Lower leg skin (tissue), 4 donors: ENCODE results near the gene ADGRG3. TPM values are rescaled to one million over a fixed set of nuclear protein-coding genes. Genes with fewer than 3 reads are reported as not detected.

ENCODE experiments used
- DNase-seq, 2 donors: peaks; one replicate each; pipeline ENCODE4 v3.0.0-alpha.2; 2019; ENCODE audit warnings: low spot score in 2 of 2
- H3K4me3 ChIP-seq: fragments of 200-600 bp; sonication (generic); 2 replicates; pipeline ENCODE4 v1.5.1; 2017; ENCODE audit warnings: mild to moderate bottlenecking, low read depth; ENCODE audit not compliant: poor library complexity, severe bottlenecking
- POLR2A ChIP-seq, 2 donors: fragments of 450-650 bp; IDR thresholded peaks; one replicate each; pipeline ENCODE4 v1.6.1; 2016 to 2017; ENCODE audit warnings: antibody characterized with exemption in 2 of 2, mild to moderate bottlenecking in 1 of 2, moderate library complexity in 1 of 2
- WGBS, 2 donors: methylation state at CpG; one replicate each; pipeline ENCODE4 v1.1.5; 2018; 5-methylcytosine and 5-hydroxymethylcytosine counted together
- intact Hi-C: fragments of 100-400 bp; cut with DNase I; formaldehyde crosslinking; loops from one replicate; pipeline ENCODE4 v1.15.0; 2023; ENCODE audit warnings: low total_unique reads
- total RNA-seq, 4 donors: library from RNA; depleted of rRNA; stranded (reverse); fragments of >200 nt; gene quantifications; one replicate each; pipeline ENCODE4 v1.1.0, GENCODE V29; 2016
- TF ChIP-seq, protein P1 (sequence below), 3 donors: fragments of 450-650 bp; IDR thresholded peaks; one replicate each; pipeline ENCODE4 v1.5.1; 2016; ENCODE audit warnings: antibody characterized with exemption in 3 of 3, mild to moderate bottlenecking in 3 of 3, moderate library complexity in 2 of 3

Gene ADGRG3
- total RNA-seq, 4 donors from 2014 or later = 0.25 to 7.3 (median 1.1) TPM

- 93 to 94% methylated on average over 17 of the region's 17 CpGs for WGBS, 2 donors
- intact Hi-C loops = no loop called here
- TF ChIP-seq, protein P1, sequence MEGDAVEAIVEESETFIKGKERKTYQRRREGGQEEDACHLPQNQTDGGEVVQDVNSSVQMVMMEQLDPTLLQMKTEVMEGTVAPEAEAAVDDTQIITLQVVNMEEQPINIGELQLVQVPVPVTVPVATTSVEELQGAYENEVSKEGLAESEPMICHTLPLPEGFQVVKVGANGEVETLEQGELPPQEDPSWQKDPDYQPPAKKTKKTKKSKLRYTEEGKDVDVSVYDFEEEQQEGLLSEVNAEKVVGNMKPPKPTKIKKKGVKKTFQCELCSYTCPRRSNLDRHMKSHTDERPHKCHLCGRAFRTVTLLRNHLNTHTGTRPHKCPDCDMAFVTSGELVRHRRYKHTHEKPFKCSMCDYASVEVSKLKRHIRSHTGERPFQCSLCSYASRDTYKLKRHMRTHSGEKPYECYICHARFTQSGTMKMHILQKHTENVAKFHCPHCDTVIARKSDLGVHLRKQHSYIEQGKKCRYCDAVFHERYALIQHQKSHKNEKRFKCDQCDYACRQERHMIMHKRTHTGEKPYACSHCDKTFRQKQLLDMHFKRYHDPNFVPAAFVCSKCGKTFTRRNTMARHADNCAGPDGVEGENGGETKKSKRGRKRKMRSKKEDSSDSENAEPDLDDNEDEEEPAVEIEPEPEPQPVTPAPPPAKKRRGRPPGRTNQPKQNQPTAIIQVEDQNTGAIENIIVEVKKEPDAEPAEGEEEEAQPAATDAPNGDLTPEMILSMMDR (IDR thresholded peaks at IDR 0.05) = no peak
- no peak for TF ChIP-seq POLR2A (IDR thresholded peaks at IDR 0.05)
- no peak overlapping the region for H3K4me3 ChIP-seq
- DNase-seq = peak in 1 of 2 donors; percentile 64
Observed at GRCh38 chr16:57697896-57698537, 29.9 kb downstream of the ADGRG3 start.

DNA sequence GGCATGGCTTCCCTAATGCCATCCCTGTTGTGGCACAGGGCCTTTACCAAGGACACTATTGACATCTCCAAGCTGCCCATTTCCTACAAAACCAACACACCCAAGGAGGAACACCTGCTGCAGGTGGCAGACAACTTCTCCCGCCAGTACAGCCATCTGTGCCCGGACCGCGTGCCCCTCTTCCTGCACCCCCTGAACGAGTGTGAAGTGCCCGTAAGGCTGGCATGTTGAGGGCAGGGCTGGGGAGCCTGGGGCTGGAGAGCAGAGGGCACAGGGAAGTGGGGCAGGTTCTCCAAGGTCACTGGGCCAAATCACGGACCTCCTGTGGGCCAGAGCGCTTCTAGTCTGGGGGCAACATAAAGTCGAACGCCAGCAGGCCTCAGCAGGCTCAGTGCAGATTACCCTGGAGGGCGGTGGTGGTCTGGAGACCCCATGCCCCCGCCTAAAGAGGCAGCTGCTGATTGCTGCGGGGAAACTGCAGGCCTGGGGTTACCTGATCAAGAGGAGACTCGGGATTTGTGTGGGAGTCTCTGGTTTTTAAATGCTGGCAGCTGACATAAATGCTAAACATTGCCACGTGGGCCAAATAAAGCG, 30.8 kb downstream of the ADGRG3 start:
- WGBS, 2 donors = 79 to 89% methylated on average over 7 to 16 of the region's 16 CpGs

GRCh38 chr16:57699481-57699880, 31.4 kb downstream of the ADGRG3 start:
- H3K4me3 ChIP-seq = no peak overlapping the region
- TF ChIP-seq, protein P1 (IDR thresholded peaks at IDR 0.05) = no peak
- no peak for TF ChIP-seq POLR2A (IDR thresholded peaks at IDR 0.05)
- intact Hi-C loops = no loop called here
- 81 to 97% methylated on average over 3 of the region's 3 CpGs for WGBS, 2 donors
- DNase-seq = peak in 1 of 2 donors; percentile 57

More for the DNA sequence above, 30.8 kb downstream of the ADGRG3 start:
- intact Hi-C loops = no loop called here
- DNase-seq = peak in 1 of 2 donors; percentile 52
- TF ChIP-seq POLR2A (IDR thresholded peaks at IDR 0.05) = no peak
- no peak overlapping the region for H3K4me3 ChIP-seq

- intact Hi-C loops = no loop called here
- DNase-seq = peak in 1 of 2 donors; percentile 81
- no peak overlapping the region for H3K4me3 ChIP-seq
- TF ChIP-seq, protein P1 (IDR thresholded peaks at IDR 0.05) = no peak
- no peak for TF ChIP-seq POLR2A (IDR thresholded peaks at IDR 0.05)
- 93 to 94% methylated on average over 6 to 7 of the region's 7 CpGs for WGBS, 2 donors
Observed at GRCh38 chr16:57699899-57700298, 31.8 kb downstream of the ADGRG3 start.

DNA sequence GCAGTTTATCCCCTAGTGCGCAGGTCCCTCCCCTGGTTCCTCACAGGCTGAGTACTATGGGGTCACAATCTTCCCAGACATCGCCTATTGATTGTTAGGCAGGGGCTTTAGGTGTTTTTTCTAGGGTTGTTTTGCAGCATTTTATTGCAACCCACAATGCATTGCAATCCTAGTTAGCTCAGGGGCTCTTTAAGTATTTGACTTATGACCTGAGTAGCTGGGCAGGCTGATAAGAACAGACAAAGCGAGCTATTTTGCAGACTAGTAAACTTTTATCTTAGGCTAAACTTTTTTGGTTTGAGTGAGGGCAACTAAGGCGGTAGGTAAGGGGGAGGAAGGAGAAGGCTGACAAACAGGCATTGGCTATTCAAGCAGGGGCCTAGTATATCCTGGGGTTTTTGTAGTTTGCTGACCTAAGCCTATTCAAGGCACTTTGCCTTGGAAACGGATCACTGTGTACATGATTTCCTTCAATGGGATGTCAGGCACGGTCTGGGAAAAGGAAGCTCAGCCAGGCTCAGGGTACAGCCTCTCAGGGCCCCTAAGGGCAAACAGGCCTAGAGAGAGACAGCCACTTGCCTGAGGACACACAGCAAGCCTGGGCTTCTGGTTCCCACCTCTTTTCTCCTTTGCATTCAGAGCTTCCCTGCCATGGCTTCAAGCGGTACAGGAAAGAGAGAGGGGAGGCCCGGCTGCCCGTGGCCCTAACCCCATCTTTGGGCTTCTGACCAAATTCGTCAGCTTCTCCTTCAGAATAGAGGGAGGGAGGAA, 32.9 kb downstream of the ADGRG3 start:
- DNase-seq = peak in 1 of 2 donors; percentile 57
- WGBS, 2 donors = 78 to 83% methylated on average over 10 of the region's 10 CpGs
- intact Hi-C loops = no loop called here
- TF ChIP-seq POLR2A (IDR thresholded peaks at IDR 0.05) = no peak
- TF ChIP-seq, protein P1 (IDR thresholded peaks at IDR 0.05) = no peak
- H3K4me3 ChIP-seq = no peak overlapping the region

DNA sequence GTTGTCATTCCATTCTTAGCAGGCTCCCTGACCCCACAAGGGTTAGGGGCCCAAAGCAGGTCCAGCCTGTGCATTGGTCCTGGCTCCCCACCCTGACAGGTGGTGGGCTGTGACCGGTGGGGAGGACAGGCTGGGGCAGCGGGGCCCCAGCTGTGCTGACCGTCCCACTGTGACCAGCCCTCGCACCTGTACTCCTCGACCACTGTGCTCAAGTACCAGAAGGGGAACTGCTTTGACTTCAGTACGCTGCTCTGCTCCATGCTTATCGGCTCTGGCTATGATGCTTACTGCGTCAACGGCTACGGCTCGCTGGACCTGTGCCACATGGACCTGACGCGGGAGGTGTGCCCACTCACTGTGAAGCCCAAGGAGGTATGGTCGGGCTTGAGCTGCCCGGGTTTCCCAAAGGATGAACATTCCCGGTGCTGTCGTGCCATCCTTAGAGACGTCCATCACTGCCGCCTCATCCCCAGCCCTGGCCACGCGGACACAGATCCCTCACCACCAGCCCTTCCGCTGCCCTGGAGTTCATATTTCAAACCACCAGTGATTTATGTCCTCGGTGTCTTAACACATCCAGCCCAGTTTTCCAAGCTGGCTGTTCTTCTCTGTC, 33.8 kb downstream of the ADGRG3 start:
- TF ChIP-seq, protein P1 (IDR thresholded peaks at IDR 0.05) = no peak
- no peak for TF ChIP-seq POLR2A (IDR thresholded peaks at IDR 0.05)
- WGBS, 2 donors = 83 to 90% methylated on average over 23 of the region's 23 CpGs
- no peak overlapping the region for H3K4me3 ChIP-seq
- peak in 1 of 2 donors; percentile 76 for DNase-seq
- intact Hi-C loops = no loop called here
